H9 (cell line): Measurements from ENCODE around the gene TMPRSS15. TPM values are rescaled to one million over a fixed set of nuclear protein-coding genes. Genes with fewer than 3 reads are reported as not detected.

Source experiments
- DNase-seq: peaks from one replicate; pipeline ENCODE4 v3.0.0-alpha.2; 2017
- H2AFZ ChIP-seq: one replicate; pipeline ENCODE4 v1.6.1; 2013; ENCODE audit warnings: mild to moderate bottlenecking, low read length, control low read depth, moderate library complexity
- H2AK5ac ChIP-seq: 2 replicates; pipeline ENCODE4 v1.6.1; 2013; ENCODE audit warnings: low read length, control low read depth, mixed read lengths; ENCODE audit not compliant: insufficient read length
- H2BK120ac ChIP-seq: one replicate; pipeline ENCODE4 v1.6.1; 2013; ENCODE audit warnings: low read depth, mild to moderate bottlenecking, low read length, control low read depth, inconsistent platforms; ENCODE audit not compliant: poor library complexity, severe bottlenecking
- H2BK12ac ChIP-seq: 2 replicates; pipeline ENCODE4 v1.6.1; 2013; ENCODE audit warnings: low read length, control low read depth, mixed read lengths, low read depth; ENCODE audit not compliant: insufficient read length
- H2BK15ac ChIP-seq: 2 replicates; pipeline ENCODE4 v1.6.1; 2013; ENCODE audit warnings: low read depth, low read length, control low read depth
- H2BK20ac ChIP-seq: one replicate; pipeline ENCODE4 v1.6.1; 2013; ENCODE audit warnings: low read depth, mild to moderate bottlenecking, low read length, control low read depth, inconsistent platforms; ENCODE audit not compliant: poor library complexity, severe bottlenecking
- H2BK5ac ChIP-seq: 2 replicates; pipeline ENCODE4 v1.6.1; 2013; ENCODE audit warnings: low read length, control low read depth, mixed read lengths; ENCODE audit not compliant: insufficient read length
- H3K14ac ChIP-seq: 2 replicates; pipeline ENCODE4 v1.6.1; 2013; ENCODE audit warnings: low read length, control low read depth; ENCODE audit not compliant: insufficient read depth
- H3K18ac ChIP-seq: 2 replicates; pipeline ENCODE4 v1.6.1; 2013; ENCODE audit warnings: low read depth, mild to moderate bottlenecking, mixed read lengths, low read length, control low read depth; ENCODE audit not compliant: insufficient read length
- H3K23ac ChIP-seq: 2 replicates; pipeline ENCODE4 v1.6.1; 2013; ENCODE audit warnings: low read length, control low read depth, mixed read lengths, low read depth; ENCODE audit not compliant: insufficient read length
- H3K23me2 ChIP-seq: 2 replicates; pipeline ENCODE4 v1.6.1; 2013; ENCODE audit warnings: low read depth, mild to moderate bottlenecking, mixed read lengths, low read length, control low read depth; ENCODE audit not compliant: insufficient read length, poor library complexity, severe bottlenecking
- H3K27ac ChIP-seq: 2 replicates; pipeline ENCODE4 v1.5.1; 2013; ENCODE audit warnings: low read length, control low read depth, mixed read lengths, low read depth; ENCODE audit not compliant: insufficient read length
- H3K27me3 ChIP-seq: 2 replicates; pipeline ENCODE4 v1.6.1; 2013; ENCODE audit warnings: low read length, control low read depth, inconsistent platforms; ENCODE audit not compliant: insufficient read depth
- H3K4ac ChIP-seq: 2 replicates; pipeline ENCODE4 v1.6.1; 2013; ENCODE audit warnings: low read depth, mild to moderate bottlenecking, control low read depth, inconsistent platforms, low read length, moderate library complexity
- H3K4me1 ChIP-seq: 2 replicates; pipeline ENCODE4 v1.6.1; 2013; ENCODE audit warnings: low read length, control low read depth, inconsistent platforms; ENCODE audit not compliant: insufficient read depth
- H3K4me2 ChIP-seq: 2 replicates; pipeline ENCODE4 v1.6.1; 2013; ENCODE audit warnings: low read length, control low read depth, mixed read lengths; ENCODE audit not compliant: insufficient read length, insufficient read depth
- H3K56ac ChIP-seq: 2 replicates; pipeline ENCODE4 v1.6.1; 2013; ENCODE audit warnings: low read depth, mild to moderate bottlenecking, mixed read lengths, low read length, control low read depth; ENCODE audit not compliant: insufficient read length
- H3K79me1 ChIP-seq: 2 replicates; pipeline ENCODE4 v1.6.1; 2013; ENCODE audit warnings: low read depth, mild to moderate bottlenecking, moderate library complexity, low read length, control low read depth, inconsistent platforms; ENCODE audit not compliant: insufficient read depth, poor library complexity, severe bottlenecking
- H3K79me2 ChIP-seq: 2 replicates; pipeline ENCODE4 v1.6.1; 2013; ENCODE audit warnings: low read length, control low read depth, inconsistent platforms; ENCODE audit not compliant: insufficient read depth
- H3K9ac ChIP-seq: 2 replicates; pipeline ENCODE4 v1.6.1; 2013; ENCODE audit warnings: low read length, control low read depth, mixed read lengths; ENCODE audit not compliant: insufficient read length; ENCODE audit errors: extremely low read depth
- H3K9me3 ChIP-seq: one replicate; pipeline ENCODE4 v1.6.1; 2013; ENCODE audit warnings: low read depth, low read length, inconsistent platforms; ENCODE audit not compliant: control insufficient read depth
- H3T11ph ChIP-seq: one replicate; pipeline ENCODE4 v1.6.1; 2013; ENCODE audit warnings: mild to moderate bottlenecking, low read length, control low read depth, inconsistent platforms
- H4K20me1 ChIP-seq: one replicate; pipeline ENCODE4 v1.6.1; 2013; ENCODE audit not compliant: control insufficient read depth, insufficient read length, insufficient read depth
- H4K5ac ChIP-seq: 2 replicates; pipeline ENCODE4 v1.6.1; 2013; ENCODE audit warnings: low read depth, mild to moderate bottlenecking, mixed read lengths, low read length, control low read depth; ENCODE audit not compliant: insufficient read length
- H4K8ac ChIP-seq: replicated peaks from 2 replicates; pipeline ENCODE4 v1.6.1; 2013; ENCODE audit warnings: low read length, control low read depth, mixed read lengths, low read depth; ENCODE audit not compliant: insufficient read length
- H4K91ac ChIP-seq: 2 replicates; pipeline ENCODE4 v1.6.1; 2013; ENCODE audit warnings: low read depth, mild to moderate bottlenecking, moderate library complexity, mixed read lengths, low read length, control low read depth; ENCODE audit not compliant: insufficient read length
- H3K27ac Mint-ChIP-seq, 3 experiments: 2 replicates in 2 of 3; 3 replicates in 1 of 3; pipeline ENCODE4 v1.8.0; 2020 to 2021; ENCODE audit warnings: mixed read lengths in 3 of 3, mild to moderate bottlenecking in 1 of 3, moderate library complexity in 1 of 3
- H3K27me3 Mint-ChIP-seq: 2 replicates; pipeline ENCODE4 v1.8.0; 2021; ENCODE audit warnings: low read depth, mild to moderate bottlenecking, moderate library complexity, mixed read lengths
- H3K36me3 Mint-ChIP-seq, 3 experiments: 2 replicates in 2 of 3; 3 replicates in 1 of 3; pipeline ENCODE4 v1.8.0; 2020 to 2021; ENCODE audit warnings: low read depth in 3 of 3, mixed read lengths in 3 of 3; ENCODE audit not compliant: insufficient read depth in 1 of 3
- H3K4me1 Mint-ChIP-seq, 2 experiments: 2 replicates each; pipeline ENCODE4 v1.8.0; 2020; ENCODE audit warnings: mixed read lengths in 2 of 2
- H3K4me3 Mint-ChIP-seq, 2 experiments: 2 replicates in 1 of 2; 3 replicates in 1 of 2; pipeline ENCODE4 v1.8.0; 2020 to 2021; ENCODE audit warnings: mild to moderate bottlenecking in 2 of 2, mixed read lengths in 2 of 2, moderate library complexity in 1 of 2
- H3K9me3 Mint-ChIP-seq, 2 experiments: 2 replicates in 1 of 2; 3 replicates in 1 of 2; pipeline ENCODE4 v1.8.0; 2020; ENCODE audit warnings: mild to moderate bottlenecking in 2 of 2, mixed read lengths in 2 of 2, moderate library complexity in 1 of 2
- WGBS: extraction: QIAGEN DNeasy Blood & Tissue Kit; methylation state at CpG from one replicate; pipeline ENCODE4 v1.1.7; 2013; ENCODE audit warnings: missing lambda C conversion rate, low lambda C conversion rate, mixed read lengths; ENCODE audit not compliant: insufficient read length; ENCODE audit errors: extremely low coverage; 5-methylcytosine and 5-hydroxymethylcytosine counted together
- total RNA-seq: library from RNA; stranded (reverse); gene quantifications from 2 replicates; pipeline ENCODE4 v1.2.1, GENCODE V29; 2021
- TF ChIP-seq, protein P1 (sequence below): fragments of 200-600 bp; sonication (generic); conservative IDR thresholded peaks from 3 replicates; pipeline ENCODE4 v1.8.0; 2021; ENCODE audit warnings: antibody characterized with exemption, mild to moderate bottlenecking

The TMPRSS15 gene
- total RNA-seq, 1 experiment from 2014 or later, result not detected

DNA sequence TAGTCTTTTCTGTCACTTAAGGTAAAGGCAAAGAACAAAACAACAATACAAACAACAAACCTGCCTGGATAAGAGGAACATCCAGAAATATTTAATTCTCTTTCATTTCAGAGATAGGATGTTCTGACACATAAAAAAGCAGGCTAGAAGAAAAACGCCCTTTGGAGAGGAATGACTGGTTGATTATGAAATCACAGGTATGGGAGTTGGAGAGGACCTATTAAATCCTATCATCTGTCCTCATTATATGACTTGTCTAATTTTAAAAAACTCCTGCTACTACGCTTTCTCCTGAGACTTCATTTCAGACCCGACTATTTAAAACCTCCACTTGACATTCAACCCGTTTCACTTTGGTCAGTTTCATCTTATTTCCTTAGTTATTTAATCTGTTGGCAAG, 54.1 kb downstream of the TMPRSS15 start:
- no peak overlapping the region for H4K5ac ChIP-seq
- H4K91ac ChIP-seq, result no peak overlapping the region
- no peak for DNase-seq
- H2BK15ac ChIP-seq, result no peak overlapping the region
- H3K23ac ChIP-seq, result no peak overlapping the region
- TF ChIP-seq, protein P1, sequence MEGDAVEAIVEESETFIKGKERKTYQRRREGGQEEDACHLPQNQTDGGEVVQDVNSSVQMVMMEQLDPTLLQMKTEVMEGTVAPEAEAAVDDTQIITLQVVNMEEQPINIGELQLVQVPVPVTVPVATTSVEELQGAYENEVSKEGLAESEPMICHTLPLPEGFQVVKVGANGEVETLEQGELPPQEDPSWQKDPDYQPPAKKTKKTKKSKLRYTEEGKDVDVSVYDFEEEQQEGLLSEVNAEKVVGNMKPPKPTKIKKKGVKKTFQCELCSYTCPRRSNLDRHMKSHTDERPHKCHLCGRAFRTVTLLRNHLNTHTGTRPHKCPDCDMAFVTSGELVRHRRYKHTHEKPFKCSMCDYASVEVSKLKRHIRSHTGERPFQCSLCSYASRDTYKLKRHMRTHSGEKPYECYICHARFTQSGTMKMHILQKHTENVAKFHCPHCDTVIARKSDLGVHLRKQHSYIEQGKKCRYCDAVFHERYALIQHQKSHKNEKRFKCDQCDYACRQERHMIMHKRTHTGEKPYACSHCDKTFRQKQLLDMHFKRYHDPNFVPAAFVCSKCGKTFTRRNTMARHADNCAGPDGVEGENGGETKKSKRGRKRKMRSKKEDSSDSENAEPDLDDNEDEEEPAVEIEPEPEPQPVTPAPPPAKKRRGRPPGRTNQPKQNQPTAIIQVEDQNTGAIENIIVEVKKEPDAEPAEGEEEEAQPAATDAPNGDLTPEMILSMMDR, result no peak
- Mint-ChIP-seq H3K27me3 (no peaks in the 10 kb centered on the region), H3K36me3 (0 out of 7 replicates have a peak, but pooled peaks cover 0 to 1% (median 0%) of the 10 kb centered on the region in 3 experiments), H3K9me3 (no peaks in the 10 kb centered on the region), H3K27ac (no peak overlapping the region), H3K4me1 (no peaks in the 10 kb centered on the region), H3K4me3 (no peak overlapping the region)
- no peak overlapping the region for H2BK120ac ChIP-seq
- H2BK12ac ChIP-seq, result no peak overlapping the region
- no peak overlapping the region for H3K4ac ChIP-seq
- H3K4me1 ChIP-seq, result no peaks in the 10 kb centered on the region
- no peaks in the 10 kb centered on the region for H3K79me1 ChIP-seq
- H4K20me1 ChIP-seq, result no peaks in the 10 kb centered on the region
- H2AFZ ChIP-seq, result no peak overlapping the region
- H3K9ac ChIP-seq, result no peak overlapping the region
- H3K23me2 ChIP-seq, result no peaks in the 10 kb centered on the region
- H3T11ph ChIP-seq, result no peak overlapping the region
- no CpG with 5 or more reads among the region's 4 CpGs for WGBS
- H3K56ac ChIP-seq, result no peak overlapping the region
- H3K18ac ChIP-seq, result no peak overlapping the region
- no peak overlapping the region for H2AK5ac ChIP-seq
- H2BK5ac ChIP-seq, result no peak overlapping the region
- H3K27me3 ChIP-seq, result no peaks in the 10 kb centered on the region
- no peak overlapping the region for H2BK20ac ChIP-seq
- H3K9me3 ChIP-seq, result no peaks in the 10 kb centered on the region
- H3K27ac ChIP-seq, result no peak overlapping the region
- no peaks in the 10 kb centered on the region for H3K79me2 ChIP-seq
- no peak overlapping the region for H3K14ac ChIP-seq
- H4K8ac ChIP-seq, result no peak overlapping the region
- H3K4me2 ChIP-seq, result no peak overlapping the region
